ENCODE results near the gene CLCF1.

Gene CLCF1

DNA sequence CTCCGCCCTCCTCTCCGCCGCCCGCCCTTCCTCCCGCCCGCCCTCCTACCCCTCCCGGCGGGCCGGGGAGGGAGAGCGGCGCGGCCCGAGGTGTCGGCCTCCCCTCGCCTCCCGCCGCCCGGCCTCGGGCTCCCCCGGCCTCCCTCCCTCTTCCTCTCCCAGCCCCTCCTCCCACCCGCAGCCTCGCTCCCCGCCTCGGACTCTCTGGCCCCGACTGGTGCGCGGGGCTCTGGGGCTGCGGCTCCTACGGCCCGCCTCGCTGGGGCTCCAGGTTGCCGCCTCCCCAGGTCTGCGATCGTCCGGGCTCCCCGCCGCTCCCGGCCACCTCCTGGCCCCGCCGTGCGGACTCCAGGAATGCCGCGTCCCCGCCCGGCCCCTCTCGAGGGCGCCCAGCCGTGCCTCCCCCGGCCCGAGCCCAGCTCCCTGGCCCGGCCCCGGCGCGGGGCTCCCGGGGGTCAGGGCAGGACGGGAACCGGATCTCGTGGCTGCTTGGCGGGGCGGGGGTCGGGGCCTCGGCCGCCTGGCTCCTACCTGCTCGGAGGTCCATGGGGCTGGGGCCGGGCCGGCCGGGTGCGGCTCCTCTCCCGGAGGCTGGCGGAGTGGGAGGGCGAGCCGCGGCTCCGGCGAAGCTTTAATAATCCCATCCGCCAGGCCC is at the start of gene CLCF1:
CLCF1 (minus strand) TSS at position 606 of the 655 bp plus-strand sequence; CDS start at position 547, 59 bp downstream.
- peak; percentile 83 for DNase-seq (ENCODE audit: low spot score)
- TF ChIP-seq, protein P1, sequence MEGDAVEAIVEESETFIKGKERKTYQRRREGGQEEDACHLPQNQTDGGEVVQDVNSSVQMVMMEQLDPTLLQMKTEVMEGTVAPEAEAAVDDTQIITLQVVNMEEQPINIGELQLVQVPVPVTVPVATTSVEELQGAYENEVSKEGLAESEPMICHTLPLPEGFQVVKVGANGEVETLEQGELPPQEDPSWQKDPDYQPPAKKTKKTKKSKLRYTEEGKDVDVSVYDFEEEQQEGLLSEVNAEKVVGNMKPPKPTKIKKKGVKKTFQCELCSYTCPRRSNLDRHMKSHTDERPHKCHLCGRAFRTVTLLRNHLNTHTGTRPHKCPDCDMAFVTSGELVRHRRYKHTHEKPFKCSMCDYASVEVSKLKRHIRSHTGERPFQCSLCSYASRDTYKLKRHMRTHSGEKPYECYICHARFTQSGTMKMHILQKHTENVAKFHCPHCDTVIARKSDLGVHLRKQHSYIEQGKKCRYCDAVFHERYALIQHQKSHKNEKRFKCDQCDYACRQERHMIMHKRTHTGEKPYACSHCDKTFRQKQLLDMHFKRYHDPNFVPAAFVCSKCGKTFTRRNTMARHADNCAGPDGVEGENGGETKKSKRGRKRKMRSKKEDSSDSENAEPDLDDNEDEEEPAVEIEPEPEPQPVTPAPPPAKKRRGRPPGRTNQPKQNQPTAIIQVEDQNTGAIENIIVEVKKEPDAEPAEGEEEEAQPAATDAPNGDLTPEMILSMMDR (IDR thresholded peaks at IDR 0.05; ENCODE audit: extremely low read depth, insufficient read depth, missing control alignments), result no peak
- in situ Hi-C loops (cut with MboI; ENCODE audit: low pct_unique_long_range_greater_than_20kb, low sequenced_read_pairs, unreplicated experiment), result no loop called here

DNA sequence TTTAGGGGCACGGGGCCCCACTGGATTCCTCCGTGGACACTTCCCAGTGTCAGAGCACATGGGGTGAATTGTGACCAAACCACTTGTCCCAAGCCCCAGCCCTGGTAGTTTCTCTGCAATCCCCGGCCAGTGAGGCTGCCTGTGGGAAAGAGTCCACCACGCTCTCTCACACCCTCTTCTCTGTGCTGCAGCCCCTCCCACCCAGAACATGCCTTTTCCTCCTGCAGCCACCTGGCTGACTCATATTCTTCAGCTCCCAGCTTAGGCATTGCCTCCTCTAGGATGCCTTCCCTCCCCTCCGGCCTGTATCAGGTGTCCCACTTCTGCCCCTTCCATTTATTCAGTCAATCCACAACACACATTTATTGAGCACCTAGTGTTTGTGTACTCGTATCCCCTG is 49.5 kb upstream of the CLCF1 start:
- no peak for DNase-seq (ENCODE audit: low spot score)
- in situ Hi-C loops (cut with MboI; ENCODE audit: low pct_unique_long_range_greater_than_20kb, low sequenced_read_pairs, unreplicated experiment), result no loop called here
- TF ChIP-seq, protein P1 (IDR thresholded peaks at IDR 0.05; ENCODE audit: extremely low read depth, insufficient read depth, missing control alignments), result no peak

GRCh38 chr11:67421430-67422031 is 48.1 kb upstream of the CLCF1 start:
- TF ChIP-seq, protein P1 (IDR thresholded peaks at IDR 0.05; ENCODE audit: extremely low read depth, insufficient read depth, missing control alignments), result no peak
- in situ Hi-C loops (cut with MboI; ENCODE audit: low pct_unique_long_range_greater_than_20kb, low sequenced_read_pairs, unreplicated experiment), result no loop called here
- DNase-seq (ENCODE audit: low spot score), result no peak

- TF ChIP-seq, protein P1 (IDR thresholded peaks at IDR 0.05; ENCODE audit: extremely low read depth, insufficient read depth, missing control alignments), result no peak
- DNase-seq (ENCODE audit: low spot score), result peak; percentile 100
- in situ Hi-C loops (cut with MboI; ENCODE audit: low pct_unique_long_range_greater_than_20kb, low sequenced_read_pairs, unreplicated experiment), result no loop called here
Observed at GRCh38 chr11:67420646-67421429, 47.4 kb upstream of the CLCF1 start.

GRCh38 chr11:67420147-67420645 is 46.8 kb upstream of the CLCF1 start:
- in situ Hi-C loops (cut with MboI; ENCODE audit: low pct_unique_long_range_greater_than_20kb, low sequenced_read_pairs, unreplicated experiment), result no loop called here
- TF ChIP-seq, protein P1 (IDR thresholded peaks at IDR 0.05; ENCODE audit: extremely low read depth, insufficient read depth, missing control alignments), result no peak
- no peak for DNase-seq (ENCODE audit: low spot score)

GRCh38 chr11:67419325-67420049 is 46.1 kb upstream of the CLCF1 start:
- no peak for DNase-seq (ENCODE audit: low spot score)
- TF ChIP-seq, protein P1 (IDR thresholded peaks at IDR 0.05; ENCODE audit: extremely low read depth, insufficient read depth, missing control alignments), result no peak
- in situ Hi-C loops (cut with MboI; ENCODE audit: low pct_unique_long_range_greater_than_20kb, low sequenced_read_pairs, unreplicated experiment), result no loop called here

Data from GM13977 (cell line).